Natural killer cell treated with Interleukin-12 subunit alpha and Interleukin-12 subunit beta and Interleukin-15 and Interleukin-18, amount 100 ng/mL, for 72 hours (primary cell): ENCODE data around the gene DCST1. TPM values are rescaled to one million over a fixed set of nuclear protein-coding genes. Genes with fewer than 3 reads are reported as not detected.
"Not testable (repeated sequence)": the region's sequence is repeated elsewhere in the genome, so short reads cannot be mapped to it uniquely, and the experiment has no call there.

Source experiments
- ATAC-seq, 2 donors: fragments of 150-1000 bp; cut with Tn5 transposase in 1 of 2; sonication (Bioruptor Pico), chemical (Tn5 transposase) in 1 of 2; 2 replicates each; pipeline ENCODE4 v1.10.0; 2021
- DNase-seq: peaks from one replicate; pipeline ENCODE4 v3.0.0; 2022; ENCODE audit warnings: low spot score
- H3K27ac Mint-ChIP-seq, 2 donors: 1 replicate in 1 of 2; 2 replicates in 1 of 2; pipeline ENCODE4 v1.8.0; 2022; ENCODE audit warnings: mixed read lengths in 2 of 2, mild to moderate bottlenecking in 1 of 2, moderate library complexity in 1 of 2
- H3K27me3 Mint-ChIP-seq, 2 donors: 1 replicate in 1 of 2; 2 replicates in 1 of 2; pipeline ENCODE4 v1.8.0; 2022; ENCODE audit warnings: mixed read lengths in 2 of 2
- H3K36me3 Mint-ChIP-seq: one replicate; pipeline ENCODE4 v1.8.0; 2022; ENCODE audit warnings: mixed read lengths
- H3K4me1 Mint-ChIP-seq, 2 donors: 1 replicate in 1 of 2; 2 replicates in 1 of 2; pipeline ENCODE4 v1.8.0; 2022; ENCODE audit warnings: low read depth in 2 of 2, mixed read lengths in 2 of 2, mild to moderate bottlenecking in 1 of 2
- H3K4me3 Mint-ChIP-seq: one replicate; pipeline ENCODE4 v1.8.0; 2022; ENCODE audit warnings: mixed read lengths
- H3K9me3 Mint-ChIP-seq: 2 replicates; pipeline ENCODE4 v1.8.0; 2022; ENCODE audit warnings: mixed read lengths
- total RNA-seq, 2 donors: library from RNA; stranded (reverse); gene quantifications; one replicate each; pipeline ENCODE4 v1.2.3, GENCODE V29; 2022

The DCST1 gene
- total RNA-seq = not detected

- DNase-seq (no peak), ATAC-seq (no peak)
- no peaks in the 10 kb centered on the region for H3K36me3 Mint-ChIP-seq
- no peak within 1 kb of the TSS for H3K27ac Mint-ChIP-seq
- H3K27me3 Mint-ChIP-seq = peaks cover 0 to 4% of the 10 kb centered on the region in 2 donors
- H3K4me1 Mint-ChIP-seq = no peaks in the 10 kb centered on the region
- no peak within 1 kb of the TSS for H3K4me3 Mint-ChIP-seq
- no peaks in the 10 kb centered on the region for H3K9me3 Mint-ChIP-seq
These were observed at the start of gene DCST1, which contains the start of gene DCST2 for GRCh38 chr1:155033524-155033923. DCST1 (plus strand) TSS chr1:155033824; CDS start chr1:155034037, 213 bp downstream. DCST2 (minus strand) TSS chr1:155033781; CDS start chr1:155033701, 80 bp downstream.

- H3K27me3 Mint-ChIP-seq, H3K36me3 Mint-ChIP-seq, DNase-seq: not testable (repeated sequence)
These were observed 46.9 kb upstream of the DCST1 start for GRCh38 chr1:154986736-154987135.

GRCh38 chr1:154987326-154987725, 46.3 kb upstream of the DCST1 start:
- Mint-ChIP-seq H3K4me3 (no peak overlapping the region), H3K27ac (no peak overlapping the region), H3K4me1 (peaks cover 5 to 12% of the 10 kb centered on the region in 2 donors), H3K9me3 (no peaks in the 10 kb centered on the region), H3K36me3 (no peaks in the 10 kb centered on the region), H3K27me3 (no peaks in the 10 kb centered on the region)
- no peak for DNase-seq
- no peak for ATAC-seq

More at GRCh38 chr1:154986736-154987135, 46.9 kb upstream of the DCST1 start:
- ATAC-seq, H3K9me3 Mint-ChIP-seq, H3K27ac Mint-ChIP-seq, H3K4me3 Mint-ChIP-seq: not testable (repeated sequence)
- peaks cover 5 to 12% of the 10 kb centered on the region in 2 donors for H3K4me1 Mint-ChIP-seq

- H3K36me3 Mint-ChIP-seq = no peaks in the 10 kb centered on the region
- H3K27ac Mint-ChIP-seq = no peak overlapping the region
- no peak overlapping the region for H3K4me3 Mint-ChIP-seq
These were observed 45.3 kb upstream of the DCST1 start for GRCh38 chr1:154988058-154988954.

GRCh38 chr1:154989195-154989860, 44.3 kb upstream of the DCST1 start:
- Mint-ChIP-seq H3K27me3 (no peaks in the 10 kb centered on the region), H3K27ac (no peak overlapping the region), H3K4me1 (peaks cover under 1 to 12% of the 10 kb centered on the region in 2 donors), H3K4me3 (no peak overlapping the region), H3K9me3 (no peaks in the 10 kb centered on the region), H3K36me3 (no peaks in the 10 kb centered on the region)
- no peak for DNase-seq
- no peak for ATAC-seq

More at GRCh38 chr1:154988058-154988954, 45.3 kb upstream of the DCST1 start:
- DNase-seq (no peak), ATAC-seq (no peak)
- Mint-ChIP-seq H3K9me3 (no peaks in the 10 kb centered on the region), H3K4me1 (peaks cover 5 to 12% of the 10 kb centered on the region in 2 donors), H3K27me3 (no peaks in the 10 kb centered on the region)

GRCh38 chr1:154990276-154990675, 43.3 kb upstream of the DCST1 start:
- no peak overlapping the region for H3K27ac Mint-ChIP-seq
- ATAC-seq (no peak), DNase-seq (no peak)
- H3K36me3 Mint-ChIP-seq = no peaks in the 10 kb centered on the region
- H3K9me3 Mint-ChIP-seq = no peaks in the 10 kb centered on the region
- peaks cover 0 to 12% of the 10 kb centered on the region in 2 donors for H3K4me1 Mint-ChIP-seq
- H3K4me3 Mint-ChIP-seq = no peak overlapping the region
- H3K27me3 Mint-ChIP-seq = no peaks in the 10 kb centered on the region

- H3K36me3 Mint-ChIP-seq = no peaks in the 10 kb centered on the region
- no peak overlapping the region for H3K27ac Mint-ChIP-seq
- no peak for ATAC-seq
- H3K4me3 Mint-ChIP-seq = no peak overlapping the region
- no peak for DNase-seq
- peaks cover 5 to 15% of the 10 kb centered on the region in 2 donors for H3K4me1 Mint-ChIP-seq
- H3K9me3 Mint-ChIP-seq = no peaks in the 10 kb centered on the region
- H3K27me3 Mint-ChIP-seq = no peaks in the 10 kb centered on the region
These were observed 40.7 kb upstream of the DCST1 start for GRCh38 chr1:154992721-154993571.

- ATAC-seq (no peak), DNase-seq (no peak)
- Mint-ChIP-seq H3K27ac (peak within 1 kb of the TSS in 1 of 2 donors; percentile 18), H3K4me1 (peaks cover 10 to 15% of the 10 kb centered on the region in 2 donors), H3K4me3 (no peak within 1 kb of the TSS), H3K36me3 (no peaks in the 10 kb centered on the region), H3K27me3 (no peaks in the 10 kb centered on the region), H3K9me3 (no peaks in the 10 kb centered on the region)
These were observed 39.9 kb upstream of the DCST1 start, which contains the start of gene LENEP for GRCh38 chr1:154993572-154994268. LENEP (plus strand) TSS chr1:154993586; CDS start chr1:154993608, 22 bp downstream.

GRCh38 chr1:154994269-154994587, 39.4 kb upstream of the DCST1 start:
- H3K9me3 Mint-ChIP-seq = no peaks in the 10 kb centered on the region
- peaks cover 15 to 16% of the 10 kb centered on the region in 2 donors for H3K4me1 Mint-ChIP-seq
- no peak for ATAC-seq
- H3K4me3 Mint-ChIP-seq = no peak overlapping the region
- no peaks in the 10 kb centered on the region for H3K27me3 Mint-ChIP-seq
- peak overlapping the region in 1 of 2 donors; percentile 18 for H3K27ac Mint-ChIP-seq
- H3K36me3 Mint-ChIP-seq = no peaks in the 10 kb centered on the region
- DNase-seq = no peak

GRCh38 chr1:154994591-154994990, 39.0 kb upstream of the DCST1 start:
- no peaks in the 10 kb centered on the region for H3K9me3 Mint-ChIP-seq
- ATAC-seq (no peak), DNase-seq (no peak)
- peaks cover 13 to 16% of the 10 kb centered on the region in 2 donors for H3K4me1 Mint-ChIP-seq
- H3K27ac Mint-ChIP-seq = peak overlapping the region in 1 of 2 donors; percentile 33
- no peaks in the 10 kb centered on the region for H3K27me3 Mint-ChIP-seq
- no peak overlapping the region for H3K4me3 Mint-ChIP-seq
- H3K36me3 Mint-ChIP-seq = no peaks in the 10 kb centered on the region

- peaks cover 18 to 24% of the 10 kb centered on the region in 2 donors for H3K4me1 Mint-ChIP-seq
- peak overlapping the region in 1 of 2 donors; percentile 33 for H3K27ac Mint-ChIP-seq
- H3K4me3 Mint-ChIP-seq, DNase-seq, H3K36me3 Mint-ChIP-seq, ATAC-seq, H3K27me3 Mint-ChIP-seq, H3K9me3 Mint-ChIP-seq: not testable (repeated sequence)
These were observed 38.2 kb upstream of the DCST1 start for GRCh38 chr1:154995301-154995983.

GRCh38 chr1:154996966-154997701, 36.5 kb upstream of the DCST1 start:
- ATAC-seq (no peak), DNase-seq (no peak)
- Mint-ChIP-seq H3K27me3 (no peaks in the 10 kb centered on the region), H3K27ac (no peak overlapping the region), H3K4me3 (no peak overlapping the region), H3K4me1 (peaks cover 18 to 24% of the 10 kb centered on the region in 2 donors), H3K9me3 (no peaks in the 10 kb centered on the region), H3K36me3 (no peaks in the 10 kb centered on the region)
